DMS 273 treated with DMSO at 0.1 percent for 48 hours (cell line): ENCODE measurements around the gene SEZ6L.

Experiments used
- DNase-seq: peaks from one replicate; lab custom pipeline; 2025; lab: John Stamatoyannopoulos, UW

SEZ6L gene

GRCh38 chr22:26182723-26183122, 13.5 kb downstream of the SEZ6L start:
- DNase-seq, result no peak

- no peak for DNase-seq
Observed at GRCh38 chr22:26185190-26185589, 15.9 kb downstream of the SEZ6L start.

- DNase-seq, result no peak
Observed at GRCh38 chr22:26188341-26188740, 19.1 kb downstream of the SEZ6L start.

GRCh38 chr22:26194313-26194712, 25.1 kb downstream of the SEZ6L start:
- DNase-seq, result no peak

GRCh38 chr22:26194877-26195276, 25.6 kb downstream of the SEZ6L start:
- DNase-seq, result no peak

- no peak for DNase-seq
Observed at GRCh38 chr22:26196657-26197056, 27.4 kb downstream of the SEZ6L start.

GRCh38 chr22:26197425-26197824, 28.2 kb downstream of the SEZ6L start:
- no peak for DNase-seq

- no peak for DNase-seq
Observed at GRCh38 chr22:26199665-26200064, 30.4 kb downstream of the SEZ6L start.

GRCh38 chr22:26202280-26202924, 33.1 kb downstream of the SEZ6L start:
- DNase-seq, result no peak

- no peak for DNase-seq
Observed at GRCh38 chr22:26205494-26205893, 36.2 kb downstream of the SEZ6L start.

GRCh38 chr22:26210334-26210733, 41.1 kb downstream of the SEZ6L start:
- DNase-seq, result no peak

- no peak for DNase-seq
Observed at GRCh38 chr22:26213826-26214225, 44.6 kb downstream of the SEZ6L start.

- no peak for DNase-seq
Observed at GRCh38 chr22:26214466-26214865, 45.2 kb downstream of the SEZ6L start.

- no peak for DNase-seq
Observed at GRCh38 chr22:26215736-26216135, 46.5 kb downstream of the SEZ6L start.

GRCh38 chr22:26225207-26225606, 55.9 kb downstream of the SEZ6L start:
- DNase-seq, result no peak

- DNase-seq, result no peak
Observed at GRCh38 chr22:26226538-26227297, 57.5 kb downstream of the SEZ6L start.

- DNase-seq, result no peak
Observed at GRCh38 chr22:26229910-26230309, 60.6 kb downstream of the SEZ6L start.

- DNase-seq, result no peak
Observed at GRCh38 chr22:26234296-26234695, 65.0 kb downstream of the SEZ6L start.

GRCh38 chr22:26235792-26236487, 66.7 kb downstream of the SEZ6L start:
- DNase-seq, result no peak

GRCh38 chr22:26236991-26237390, 67.7 kb downstream of the SEZ6L start:
- DNase-seq, result no peak

- DNase-seq, result no peak
Observed at GRCh38 chr22:26238596-26238995, 69.3 kb downstream of the SEZ6L start.

GRCh38 chr22:26239581-26239980, 70.3 kb downstream of the SEZ6L start:
- no peak for DNase-seq

- no peak for DNase-seq
Observed at GRCh38 chr22:26241361-26241760, 72.1 kb downstream of the SEZ6L start.
